ENCODE data around the gene HOXA13. TPM values are rescaled to one million over a fixed set of nuclear protein-coding genes. Genes with fewer than 3 reads are reported as not detected.

Gene HOXA13
- total RNA-seq, 2 donors from 2014 or later = 0.14 TPM; not detected in 1

GRCh38 chr7:27172315-27172774, 27.5 kb downstream of the HOXA13 start:
- no peak overlapping the region for H3K27ac ChIP-seq
- TF ChIP-seq CTCF (IDR thresholded peaks at IDR 0.05) = no peak
- DNase-seq (ENCODE audit: low spot score) (no peak), ATAC-seq (ENCODE audit: insufficient number of reproducible peaks, low FRiP score, low read depth) (no peak)
- H3K27me3 ChIP-seq (replicated peaks; ENCODE audit: insufficient read depth) = peaks cover 24% of the 10 kb centered on the region
- no peaks in the 10 kb centered on the region for H3K9me3 ChIP-seq
- peaks cover 15 to 23% of the 10 kb centered on the region in 2 donors for H3K4me1 ChIP-seq (ENCODE audit: control insufficient read depth in 1 of 2, low read depth in 2 of 2)
- H3K4me3 ChIP-seq = peak overlapping the region; percentile 74
- no peaks in the 10 kb centered on the region for H3K36me3 ChIP-seq

- Histone ChIP-seq H3K4me1 (ENCODE audit: control insufficient read depth in 1 of 2, low read depth in 2 of 2) (peaks cover 15 to 23% of the 10 kb centered on the region in 2 donors), H3K36me3 (no peaks in the 10 kb centered on the region), H3K9me3 (no peaks in the 10 kb centered on the region), H3K27ac (no peak overlapping the region), H3K27me3 (replicated peaks; ENCODE audit: insufficient read depth) (peaks cover 24% of the 10 kb centered on the region), H3K4me3 (no peak overlapping the region)
- DNase-seq (ENCODE audit: low spot score) = no peak
- no peak for TF ChIP-seq CTCF (IDR thresholded peaks at IDR 0.05)
- no peak for ATAC-seq (ENCODE audit: insufficient number of reproducible peaks, low FRiP score, low read depth)
Measured at GRCh38 chr7:27171637-27172314, 28.1 kb downstream of the HOXA13 start.

DNA sequence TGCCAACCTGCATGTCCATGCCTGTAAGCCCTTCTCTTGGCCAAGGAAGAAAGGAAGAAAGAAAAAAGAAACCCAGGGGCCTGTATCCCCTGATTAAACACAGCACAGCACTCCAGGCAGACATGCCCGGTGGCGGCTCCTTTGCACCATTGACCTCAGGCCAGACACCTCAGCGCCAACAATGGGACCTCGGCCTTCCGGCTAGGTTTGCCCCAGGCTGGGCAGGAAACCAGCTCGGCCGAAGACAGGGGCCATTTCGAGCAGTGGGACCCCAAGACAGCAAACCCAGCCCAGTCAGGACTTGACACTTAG, 28.6 kb downstream of the HOXA13 start:
- no peak for TF ChIP-seq CTCF (IDR thresholded peaks at IDR 0.05)
- H3K36me3 ChIP-seq = no peaks in the 10 kb centered on the region
- peaks cover 15 to 27% of the 10 kb centered on the region in 2 donors for H3K4me1 ChIP-seq (ENCODE audit: control insufficient read depth in 1 of 2, low read depth in 2 of 2)
- H3K9me3 ChIP-seq = no peaks in the 10 kb centered on the region
- H3K27ac ChIP-seq = no peak overlapping the region
- no peak for DNase-seq (ENCODE audit: low spot score)
- H3K27me3 ChIP-seq (replicated peaks; ENCODE audit: insufficient read depth) = peaks cover 24% of the 10 kb centered on the region
- no peak overlapping the region for H3K4me3 ChIP-seq
- ATAC-seq (ENCODE audit: insufficient number of reproducible peaks, low FRiP score, low read depth) = no peak

DNA sequence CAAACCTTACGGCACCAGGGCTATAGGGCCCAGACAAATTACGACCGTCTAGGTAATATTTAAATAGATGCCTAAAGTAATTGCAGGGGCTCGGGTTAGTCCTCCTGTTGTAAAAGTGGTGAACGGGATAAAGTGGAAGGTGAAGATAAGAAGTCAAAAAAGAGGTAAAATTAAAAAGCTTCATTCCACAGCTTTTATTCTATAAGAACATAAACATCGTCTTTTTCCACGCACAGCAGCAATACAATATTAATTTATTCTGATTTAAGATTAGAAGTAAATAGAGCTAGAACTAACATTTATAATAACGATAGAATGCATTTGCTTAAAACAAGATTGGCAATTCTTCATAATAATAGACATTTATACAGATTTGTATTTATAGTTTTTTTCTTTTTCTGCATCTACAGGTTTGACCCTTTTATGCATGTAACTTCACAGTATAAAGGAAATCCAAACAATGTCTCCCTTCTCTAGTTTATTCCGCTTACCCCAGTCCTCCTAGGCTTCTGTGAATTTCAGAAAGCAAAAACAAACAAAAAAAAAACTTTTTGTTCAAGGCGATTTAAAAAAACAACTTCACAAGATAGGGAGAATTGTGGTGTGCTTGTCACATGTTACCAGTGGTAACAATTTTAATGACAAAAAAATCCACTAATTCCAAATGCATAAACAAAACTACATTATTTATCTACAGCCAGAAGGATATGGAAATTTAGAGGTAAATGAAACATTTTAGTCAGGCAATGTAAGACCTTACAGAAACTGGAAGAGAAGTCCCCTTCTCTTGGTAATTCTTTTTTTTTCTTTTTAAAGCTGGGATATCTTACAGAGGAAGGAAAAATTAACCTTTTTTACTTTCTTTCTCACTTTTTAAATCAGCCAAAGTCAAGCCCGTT, 29.2 kb downstream of the HOXA13 start:
- Histone ChIP-seq H3K4me3 (no peak overlapping the region), H3K4me1 (ENCODE audit: control insufficient read depth in 1 of 2, low read depth in 2 of 2) (peaks cover 18 to 29% of the 10 kb centered on the region in 2 donors), H3K27ac (no peak overlapping the region), H3K9me3 (no peaks in the 10 kb centered on the region), H3K36me3 (no peaks in the 10 kb centered on the region), H3K27me3 (replicated peaks; ENCODE audit: insufficient read depth) (peaks cover 29% of the 10 kb centered on the region)
- DNase-seq (ENCODE audit: low spot score) (no peak), ATAC-seq (ENCODE audit: insufficient number of reproducible peaks, low FRiP score, low read depth) (no peak)
- no peak for TF ChIP-seq CTCF (IDR thresholded peaks at IDR 0.05)

DNA sequence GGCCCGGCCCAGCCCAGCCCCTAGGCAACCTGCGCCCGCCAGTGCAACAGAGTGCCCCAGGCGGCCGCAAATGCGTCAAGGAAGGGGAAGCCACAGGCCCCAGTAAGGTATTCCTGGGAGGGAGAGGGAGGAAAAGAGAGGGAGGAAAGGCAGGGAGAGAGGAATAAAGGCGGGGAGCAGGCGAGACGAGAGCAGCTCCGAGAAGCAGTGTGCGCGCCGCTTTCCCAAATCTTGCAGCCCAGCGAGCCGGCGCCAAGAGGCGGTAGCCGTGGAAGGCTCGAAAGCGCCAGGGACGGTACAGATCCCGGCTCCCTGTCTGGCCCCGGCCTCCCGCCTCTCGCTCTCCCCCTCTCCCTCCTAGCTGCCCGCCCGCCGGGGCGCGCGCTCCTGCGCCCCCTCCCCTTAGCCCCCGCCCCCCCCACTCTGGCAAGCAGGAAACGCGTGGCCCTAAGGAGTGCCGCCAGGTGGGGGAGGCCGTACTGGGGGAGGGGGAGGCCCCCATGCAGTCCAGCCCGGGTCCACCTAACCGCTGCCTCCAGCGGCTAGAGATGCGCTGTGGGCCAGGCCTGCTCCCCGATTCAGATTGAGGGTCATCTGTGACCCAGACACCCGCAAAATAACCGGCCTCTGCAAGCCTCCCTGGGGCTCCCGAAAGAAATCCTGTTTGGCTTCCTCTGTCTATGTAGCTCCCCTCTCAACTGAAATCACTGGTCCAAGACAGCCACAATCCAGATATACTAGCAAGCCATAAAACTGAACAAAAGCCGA, 30.0 kb downstream of the HOXA13 start:
- Histone ChIP-seq H3K4me3 (peak overlapping the region; percentile 13), H3K9me3 (no peaks in the 10 kb centered on the region), H3K27ac (no peak overlapping the region), H3K36me3 (no peaks in the 10 kb centered on the region), H3K4me1 (ENCODE audit: control insufficient read depth in 1 of 2, low read depth in 2 of 2) (peaks cover 22 to 37% of the 10 kb centered on the region in 2 donors), H3K27me3 (replicated peaks; ENCODE audit: insufficient read depth) (peaks cover 24% of the 10 kb centered on the region)
- no peak for ATAC-seq (ENCODE audit: insufficient number of reproducible peaks, low FRiP score, low read depth)
- no peak for DNase-seq (ENCODE audit: low spot score)
- no peak for TF ChIP-seq CTCF (IDR thresholded peaks at IDR 0.05)

Measured in thoracic aorta (tissue), 2 donors.